ENCODE measurements around the gene ADIPOQ.
"Not testable (repeated sequence)": the region's sequence is repeated elsewhere in the genome, so short reads cannot be mapped to it uniquely, and the experiment has no call there.

DNA sequence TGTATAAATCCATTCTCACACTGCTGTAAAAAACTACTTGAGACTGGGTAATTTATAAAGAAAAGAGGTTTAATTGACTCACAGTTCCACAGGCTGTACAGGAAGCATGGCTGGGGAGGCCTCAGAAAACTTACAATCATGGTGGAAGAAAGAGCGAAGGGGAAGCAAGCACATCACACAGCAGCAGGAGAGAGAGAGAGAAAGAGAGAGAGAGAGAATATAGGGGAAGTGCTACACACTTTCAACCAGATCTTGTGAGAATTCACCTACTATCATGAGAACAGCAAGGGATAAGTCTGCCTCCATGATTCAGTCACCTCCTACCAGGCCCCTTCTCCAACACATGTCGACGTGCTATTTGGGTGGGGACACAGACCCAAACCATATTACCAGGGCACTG, 9.3 kb downstream of the ADIPOQ start:
- TF ChIP-seq, protein P1, sequence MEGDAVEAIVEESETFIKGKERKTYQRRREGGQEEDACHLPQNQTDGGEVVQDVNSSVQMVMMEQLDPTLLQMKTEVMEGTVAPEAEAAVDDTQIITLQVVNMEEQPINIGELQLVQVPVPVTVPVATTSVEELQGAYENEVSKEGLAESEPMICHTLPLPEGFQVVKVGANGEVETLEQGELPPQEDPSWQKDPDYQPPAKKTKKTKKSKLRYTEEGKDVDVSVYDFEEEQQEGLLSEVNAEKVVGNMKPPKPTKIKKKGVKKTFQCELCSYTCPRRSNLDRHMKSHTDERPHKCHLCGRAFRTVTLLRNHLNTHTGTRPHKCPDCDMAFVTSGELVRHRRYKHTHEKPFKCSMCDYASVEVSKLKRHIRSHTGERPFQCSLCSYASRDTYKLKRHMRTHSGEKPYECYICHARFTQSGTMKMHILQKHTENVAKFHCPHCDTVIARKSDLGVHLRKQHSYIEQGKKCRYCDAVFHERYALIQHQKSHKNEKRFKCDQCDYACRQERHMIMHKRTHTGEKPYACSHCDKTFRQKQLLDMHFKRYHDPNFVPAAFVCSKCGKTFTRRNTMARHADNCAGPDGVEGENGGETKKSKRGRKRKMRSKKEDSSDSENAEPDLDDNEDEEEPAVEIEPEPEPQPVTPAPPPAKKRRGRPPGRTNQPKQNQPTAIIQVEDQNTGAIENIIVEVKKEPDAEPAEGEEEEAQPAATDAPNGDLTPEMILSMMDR (CRISPR knock-in tag; IDR thresholded peaks at IDR 0.05), result not testable (repeated sequence)
- not testable (repeated sequence) for TF ChIP-seq SUZ12 (IDR thresholded peaks at IDR 0.05; ENCODE audit: low read depth, low read length); MAFK (conservative IDR thresholded peaks at IDR 0.05 in 1 of 2, IDR thresholded peaks at IDR 0.05 in 1 of 2; ENCODE audit: low read length in 2 of 2); ZNF160 (CRISPR knock-in tag; IDR thresholded peaks at IDR 0.05); ZNF263 (CRISPR knock-in tag; IDR thresholded peaks at IDR 0.05); SOX13 (IDR thresholded peaks at IDR 0.05); SOX13 (CRISPR knock-in tag; conservative IDR thresholded peaks at IDR 0.05 in 1 of 2, IDR thresholded peaks at IDR 0.05 in 1 of 2); CEBPB (IDR thresholded peaks at IDR 0.05; ENCODE audit: borderline replicate concordance, low read depth, low read length)
- TF ChIP-seq, protein P2, sequence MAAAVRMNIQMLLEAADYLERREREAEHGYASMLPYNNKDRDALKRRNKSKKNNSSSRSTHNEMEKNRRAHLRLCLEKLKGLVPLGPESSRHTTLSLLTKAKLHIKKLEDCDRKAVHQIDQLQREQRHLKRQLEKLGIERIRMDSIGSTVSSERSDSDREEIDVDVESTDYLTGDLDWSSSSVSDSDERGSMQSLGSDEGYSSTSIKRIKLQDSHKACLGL (CRISPR knock-in tag; IDR thresholded peaks at IDR 0.05), result not testable (repeated sequence)
- TF ChIP-seq, protein P3, sequence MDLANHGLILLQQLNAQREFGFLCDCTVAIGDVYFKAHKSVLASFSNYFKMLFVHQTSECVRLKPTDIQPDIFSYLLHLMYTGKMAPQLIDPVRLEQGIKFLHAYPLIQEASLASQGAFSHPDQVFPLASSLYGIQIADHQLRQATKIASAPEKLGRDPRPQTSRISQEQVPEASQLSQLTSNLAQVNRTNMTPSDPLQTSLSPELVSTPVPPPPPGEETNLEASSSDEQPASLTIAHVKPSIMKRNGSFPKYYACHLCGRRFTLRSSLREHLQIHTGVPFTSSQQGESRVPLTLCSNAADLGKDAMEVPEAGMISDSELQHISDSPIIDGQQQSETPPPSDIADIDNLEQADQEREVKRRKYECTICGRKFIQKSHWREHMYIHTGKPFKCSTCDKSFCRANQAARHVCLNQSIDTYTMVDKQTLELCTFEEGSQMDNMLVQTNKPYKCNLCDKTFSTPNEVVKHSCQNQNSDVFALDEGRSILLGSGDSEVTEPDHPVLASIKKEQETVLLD (CRISPR knock-in tag; IDR thresholded peaks at IDR 0.05; ENCODE audit: low read depth), result not testable (repeated sequence)
